Measurements from ENCODE around the gene ARCN1. TPM values are rescaled to one million over a fixed set of nuclear protein-coding genes. Genes with fewer than 3 reads are reported as not detected.

The ARCN1 gene
- 100 to 1,000 TPM in 2 of 7 donors, 10 to 100 TPM in 5; 75.1 to 106 (median 98.8) TPM for total RNA-seq
- 10 to 100 TPM; 33.8 to 49.9 (median 41.3) TPM for polyA plus RNA-seq
- long read RNA-seq, donor 1, transcript ARCN1-201 (10 exons, 3,845 nt): major isoform, 14 of 61 reads
- long read RNA-seq, donor 1, partial matches to known transcripts: 47 of 61 reads
- long read RNA-seq, donor 1, other reads (novel, unspliced or antisense): 0 of 61 reads
- long read RNA-seq, donor 2, transcript ARCN1-201 (10 exons, 3,845 nt): major isoform, 15 of 49 reads
- long read RNA-seq, donor 2, partial matches to known transcripts: 34 of 49 reads
- long read RNA-seq, donor 2, other reads (novel, unspliced or antisense): 0 of 49 reads

DNA sequence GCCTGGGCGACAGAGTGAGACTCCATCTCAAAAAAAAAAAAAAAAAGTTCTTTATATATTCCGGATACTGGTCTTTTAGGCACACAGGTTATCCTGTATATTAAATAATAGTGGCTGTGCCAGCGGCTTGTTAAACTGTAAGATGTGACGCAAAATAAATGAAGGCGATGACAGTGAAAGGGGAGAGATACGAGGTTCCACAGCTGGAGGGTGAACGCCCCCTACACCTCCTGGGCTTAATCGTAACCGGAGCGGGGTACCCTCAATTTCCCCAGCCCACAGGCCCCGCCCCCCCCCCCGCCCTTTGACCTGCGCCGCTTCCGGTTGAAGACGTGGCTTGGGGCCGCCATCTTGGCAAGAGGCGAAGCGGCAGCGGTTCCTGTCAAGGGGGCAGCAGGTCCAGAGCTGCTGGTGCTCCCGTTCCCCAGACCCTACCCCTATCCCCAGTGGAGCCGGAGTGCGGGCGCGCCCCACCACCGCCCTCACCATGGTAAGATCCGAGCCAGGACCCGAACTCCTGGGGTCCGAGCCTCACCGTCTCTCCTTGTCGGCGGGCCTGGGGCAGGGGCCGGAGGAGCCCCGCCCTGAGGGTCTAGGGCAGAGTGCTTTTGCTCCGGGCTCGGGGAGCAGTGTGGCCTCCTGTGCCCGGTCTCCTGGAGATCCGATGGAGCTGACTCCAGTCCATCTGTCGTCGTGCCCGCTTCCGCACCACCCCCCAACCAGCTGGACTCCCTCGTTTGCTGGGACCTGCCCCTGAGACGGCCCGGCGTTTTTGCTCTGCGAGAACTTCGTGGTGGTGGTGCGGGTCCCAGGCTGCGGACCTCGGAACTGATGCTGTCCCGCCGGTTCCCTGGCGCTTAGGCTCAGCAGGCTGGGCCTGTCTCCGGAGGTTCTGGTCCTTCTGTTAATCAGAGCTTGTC, at the start of gene ARCN1:
Gene ARCN1 (plus strand): TSS at position 349 of the 920 bp plus-strand sequence. CDS start 139 bp downstream, at position 488.
- H3K9me3 ChIP-seq: no peaks in the 10 kb centered on the region
- DNase-seq: peak; percentile 94
- no peaks in the 10 kb centered on the region for H3K27me3 ChIP-seq (replicated peaks in 1 of 7)
- peak within 1 kb of the TSS; percentile 81 to 98 (median 93) for H3K4me3 ChIP-seq
- peaks cover 0 to 13% (median 0%) of the 10 kb centered on the region in 6 donors for H3K36me3 ChIP-seq
- intact Hi-C loops (cut with DNase I; ENCODE audit: low total_unique reads): no loop called here
- H3K27ac ChIP-seq: peak within 1 kb of the TSS; percentile 98 to 99 (median 99)
- 0 to 1% (median 0%) methylated on average over 37 to 55 of the region's 55 CpGs for WGBS, 5 donors
- H3K4me1 ChIP-seq: peaks cover 32 to 57% (median 50%) of the 10 kb centered on the region in 6 donors
- TF ChIP-seq, protein P1, sequence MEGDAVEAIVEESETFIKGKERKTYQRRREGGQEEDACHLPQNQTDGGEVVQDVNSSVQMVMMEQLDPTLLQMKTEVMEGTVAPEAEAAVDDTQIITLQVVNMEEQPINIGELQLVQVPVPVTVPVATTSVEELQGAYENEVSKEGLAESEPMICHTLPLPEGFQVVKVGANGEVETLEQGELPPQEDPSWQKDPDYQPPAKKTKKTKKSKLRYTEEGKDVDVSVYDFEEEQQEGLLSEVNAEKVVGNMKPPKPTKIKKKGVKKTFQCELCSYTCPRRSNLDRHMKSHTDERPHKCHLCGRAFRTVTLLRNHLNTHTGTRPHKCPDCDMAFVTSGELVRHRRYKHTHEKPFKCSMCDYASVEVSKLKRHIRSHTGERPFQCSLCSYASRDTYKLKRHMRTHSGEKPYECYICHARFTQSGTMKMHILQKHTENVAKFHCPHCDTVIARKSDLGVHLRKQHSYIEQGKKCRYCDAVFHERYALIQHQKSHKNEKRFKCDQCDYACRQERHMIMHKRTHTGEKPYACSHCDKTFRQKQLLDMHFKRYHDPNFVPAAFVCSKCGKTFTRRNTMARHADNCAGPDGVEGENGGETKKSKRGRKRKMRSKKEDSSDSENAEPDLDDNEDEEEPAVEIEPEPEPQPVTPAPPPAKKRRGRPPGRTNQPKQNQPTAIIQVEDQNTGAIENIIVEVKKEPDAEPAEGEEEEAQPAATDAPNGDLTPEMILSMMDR (IDR thresholded peaks at IDR 0.05 in 8 of 11, conservative IDR thresholded peaks at IDR 0.05 in 3 of 11): no peak
- peak; percentile 84 to 89 (median 85) for TF ChIP-seq POLR2AphosphoS5 (IDR thresholded peaks at IDR 0.05)
- peak in 1 of 3 donors; percentile 45 for TF ChIP-seq POLR2A (IDR thresholded peaks at IDR 0.05)

DNA sequence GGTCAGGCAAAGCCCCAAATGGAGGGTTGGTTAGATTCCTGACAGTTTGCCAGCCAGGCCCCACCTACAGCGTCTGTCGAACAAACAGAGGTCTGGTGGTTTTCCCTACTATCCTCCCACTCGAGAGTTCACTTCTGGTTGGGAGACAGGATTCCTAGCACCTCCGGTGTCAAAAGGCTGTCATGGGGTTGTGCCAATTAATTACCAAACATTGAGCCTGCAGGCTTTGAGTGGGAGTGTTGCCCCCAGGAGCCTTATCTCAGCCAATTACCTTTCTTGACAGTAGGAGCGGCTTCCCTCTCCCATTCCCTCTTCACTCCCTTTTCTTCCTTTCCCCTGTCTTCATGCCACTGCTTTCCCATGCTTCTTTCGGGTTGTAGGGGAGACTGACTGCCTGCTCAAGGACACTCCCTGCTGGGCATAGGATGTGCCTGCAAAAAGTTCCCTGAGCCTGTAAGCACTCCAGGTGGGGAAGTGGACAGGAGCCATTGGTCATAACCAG, 49.6 kb upstream of the ARCN1 start:
- DNase-seq: no peak
- no peak for TF ChIP-seq POLR2A (IDR thresholded peaks at IDR 0.05)
- TF ChIP-seq POLR2AphosphoS5 (IDR thresholded peaks at IDR 0.05): no peak
- Histone ChIP-seq H3K4me3 (no peak overlapping the region), H3K36me3 (peaks cover 2 to 79% (median 60%) of the 10 kb centered on the region in 6 donors), H3K27me3 (replicated peaks in 1 of 7) (no peaks in the 10 kb centered on the region), H3K27ac (peak overlapping the region in 6 of 8 donors; percentile 7 to 54 (median 26)), H3K9me3 (no peaks in the 10 kb centered on the region), H3K4me1 (peaks cover 0 to 37% (median 2%) of the 10 kb centered on the region in 6 donors)
- 57 to 77% (median 64%) methylated on average over 6 of the region's 6 CpGs for WGBS, 5 donors
- intact Hi-C loops (cut with DNase I; ENCODE audit: low total_unique reads): no loop called here

DNA sequence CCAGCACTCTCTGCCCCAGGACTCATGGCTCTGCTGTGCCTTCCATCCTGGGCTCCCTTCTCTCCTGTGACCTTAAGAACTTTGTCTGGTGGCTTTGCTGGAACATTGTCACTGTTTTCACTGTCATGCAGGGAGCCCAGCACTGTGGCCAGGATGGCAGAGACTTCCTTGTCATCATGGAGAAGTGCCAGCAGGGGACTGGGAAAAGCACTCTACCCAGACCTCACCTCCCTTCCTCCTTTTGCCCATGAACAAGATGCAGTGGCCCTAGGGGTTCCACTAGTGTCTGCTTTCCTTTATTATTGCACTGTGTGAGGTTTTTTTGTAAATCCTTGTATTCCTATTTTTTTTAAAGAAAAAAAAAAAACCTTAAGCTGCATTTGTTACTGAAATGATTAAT, 47.9 kb upstream of the ARCN1 start:
- peak overlapping the region in 1 of 8 donors; percentile 15 for H3K27ac ChIP-seq
- H3K4me3 ChIP-seq: no peak overlapping the region
- no peaks in the 10 kb centered on the region for H3K9me3 ChIP-seq
- intact Hi-C loops (cut with DNase I; ENCODE audit: low total_unique reads): no loop called here
- no peak for DNase-seq
- H3K27me3 ChIP-seq (replicated peaks in 1 of 7): no peaks in the 10 kb centered on the region
- no peak for TF ChIP-seq POLR2AphosphoS5 (IDR thresholded peaks at IDR 0.05)
- TF ChIP-seq POLR2A (IDR thresholded peaks at IDR 0.05): no peak
- TF ChIP-seq, protein P1 (IDR thresholded peaks at IDR 0.05 in 8 of 11, conservative IDR thresholded peaks at IDR 0.05 in 3 of 11): no peak
- peaks cover 2 to 62% (median 54%) of the 10 kb centered on the region in 6 donors for H3K36me3 ChIP-seq
- peaks cover 0 to 52% (median 5%) of the 10 kb centered on the region in 6 donors for H3K4me1 ChIP-seq

DNA sequence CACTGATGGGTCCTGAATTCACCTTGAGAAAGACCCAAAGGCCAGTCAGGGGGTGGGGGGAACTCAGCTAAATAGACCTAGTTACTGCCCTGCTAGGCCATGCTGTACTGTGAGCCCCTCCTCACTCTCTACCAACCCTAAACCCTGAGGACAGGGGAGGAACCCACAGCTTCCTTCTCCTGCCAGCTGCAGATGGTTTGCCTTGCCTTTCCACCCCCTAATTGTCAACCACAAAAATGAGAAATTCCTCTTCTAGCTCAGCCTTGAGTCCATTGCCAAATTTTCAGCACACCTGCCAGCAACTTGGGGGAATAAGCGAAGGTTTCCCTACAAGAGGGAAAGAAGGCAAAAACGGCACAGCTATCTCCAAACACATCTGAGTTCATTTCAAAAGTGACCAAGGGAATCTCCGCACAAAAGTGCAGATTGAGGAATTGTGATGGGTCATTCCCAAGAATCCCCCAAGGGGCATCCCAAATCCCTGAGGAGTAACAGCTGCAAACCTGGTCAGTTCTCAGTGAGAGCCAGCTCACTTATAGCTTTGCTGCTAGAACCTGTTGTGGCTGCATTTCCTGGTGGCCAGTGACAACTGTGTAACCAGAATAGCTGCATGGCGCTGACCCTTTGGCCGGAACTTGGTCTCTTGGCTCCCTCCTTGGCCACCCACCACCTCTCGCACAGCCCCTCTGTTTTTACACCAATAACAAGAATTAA, 47.3 kb upstream of the ARCN1 start:
- no peak overlapping the region for H3K4me3 ChIP-seq
- WGBS, 5 donors: 66 to 85% (median 73%) methylated on average over 6 of the region's 6 CpGs
- H3K36me3 ChIP-seq: peaks cover 2 to 56% (median 48%) of the 10 kb centered on the region in 6 donors
- H3K27ac ChIP-seq: peak overlapping the region in 1 of 8 donors; percentile 15
- intact Hi-C loops (cut with DNase I; ENCODE audit: low total_unique reads): no loop called here
- DNase-seq: no peak
- TF ChIP-seq POLR2A (IDR thresholded peaks at IDR 0.05) (no peak), POLR2AphosphoS5 (IDR thresholded peaks at IDR 0.05) (no peak)
- TF ChIP-seq, protein P1 (IDR thresholded peaks at IDR 0.05 in 8 of 11, conservative IDR thresholded peaks at IDR 0.05 in 3 of 11): no peak
- no peaks in the 10 kb centered on the region for H3K9me3 ChIP-seq
- no peaks in the 10 kb centered on the region for H3K27me3 ChIP-seq (replicated peaks in 1 of 7)
- peaks cover 3 to 57% (median 10%) of the 10 kb centered on the region in 6 donors for H3K4me1 ChIP-seq

Data from spleen (tissue), 13 donors.